Muscle layer of duodenum (tissue), 2 donors: ENCODE data around the gene CD9.

ENCODE experiments used
- H3K27ac ChIP-seq: one replicate; pipeline ENCODE4 v1.7.0; 2013; ENCODE audit warnings: mild to moderate bottlenecking, low read length
- H3K27me3 ChIP-seq: one replicate; pipeline ENCODE4 v1.7.0; 2013; ENCODE audit warnings: low read depth, mild to moderate bottlenecking, control low read depth, low read length
- H3K36me3 ChIP-seq, 2 donors: one replicate each; pipeline ENCODE4 v1.7.0; 2013; ENCODE audit warnings: low read length in 2 of 2, control low read depth in 1 of 2, mild to moderate bottlenecking in 1 of 2; ENCODE audit not compliant: insufficient read depth in 2 of 2, control insufficient read depth in 1 of 2
- H3K4me1 ChIP-seq, 2 donors: one replicate each; pipeline ENCODE4 v1.7.0; 2013; ENCODE audit warnings: low read length in 2 of 2, mild to moderate bottlenecking in 2 of 2, control low read depth in 1 of 2, moderate library complexity in 1 of 2; ENCODE audit not compliant: insufficient read depth in 2 of 2, control insufficient read depth in 1 of 2
- H3K4me3 ChIP-seq, 2 donors: one replicate each; pipeline ENCODE4 v1.7.0; 2013; ENCODE audit warnings: low read length in 2 of 2, low read depth in 1 of 2, mild to moderate bottlenecking in 1 of 2
- H3K9me3 ChIP-seq, 2 donors: one replicate each; pipeline ENCODE4 v1.7.0; 2013; ENCODE audit warnings: low read length in 2 of 2, control low read depth in 1 of 2, mild to moderate bottlenecking in 1 of 2; ENCODE audit not compliant: control insufficient read depth in 1 of 2
- donor health status: healthy.

The CD9 gene

DNA sequence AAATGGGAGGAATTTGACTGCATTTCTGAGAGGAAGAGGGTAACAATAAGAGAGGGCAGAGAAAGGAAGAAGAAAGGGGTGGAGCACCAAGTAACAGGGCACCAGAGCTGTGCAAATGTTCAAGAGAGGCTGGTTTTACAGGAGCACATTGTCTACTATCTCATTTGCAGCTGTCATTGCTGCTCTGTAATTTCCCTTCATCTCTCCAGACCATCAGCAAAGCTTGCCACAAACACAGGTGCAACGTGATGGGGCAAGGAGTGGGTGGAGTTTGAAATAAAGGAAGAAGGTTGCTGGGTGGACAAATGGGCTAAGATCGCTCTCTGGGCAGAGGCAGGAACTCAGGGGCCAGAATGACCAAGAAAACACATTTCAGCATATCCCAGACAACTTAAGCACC is 62.4 kb downstream of the CD9 start:
- H3K27ac ChIP-seq = no peak overlapping the region
- H3K4me3 ChIP-seq = no peak overlapping the region
- no peaks in the 10 kb centered on the region for H3K36me3 ChIP-seq
- no peaks in the 10 kb centered on the region for H3K9me3 ChIP-seq
- no peaks in the 10 kb centered on the region for H3K27me3 ChIP-seq
- peaks cover 0 to 6% of the 10 kb centered on the region in 2 donors for H3K4me1 ChIP-seq

DNA sequence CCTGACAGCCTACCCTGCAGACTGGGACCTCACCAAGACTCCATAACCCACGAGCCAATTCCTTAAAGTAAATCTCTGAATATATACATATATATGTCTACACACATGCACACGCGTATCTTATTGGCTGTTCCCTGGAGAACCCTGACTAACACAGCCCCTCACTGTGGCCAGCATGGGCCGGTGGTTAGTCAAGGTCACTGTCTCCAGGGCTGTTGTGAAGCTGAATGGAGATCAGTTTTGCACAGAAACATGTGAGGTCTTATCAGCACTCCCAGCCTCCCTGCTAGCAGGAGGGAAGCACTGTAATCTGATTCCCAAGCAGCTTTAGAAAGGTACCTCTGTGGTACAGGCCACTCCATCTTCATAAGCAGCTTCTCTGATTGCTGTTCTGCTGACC is 63.7 kb downstream of the CD9 start:
- Histone ChIP-seq H3K4me1 (peaks cover 0 to 6% of the 10 kb centered on the region in 2 donors), H3K9me3 (no peaks in the 10 kb centered on the region), H3K36me3 (no peaks in the 10 kb centered on the region), H3K27me3 (no peaks in the 10 kb centered on the region), H3K4me3 (no peak overlapping the region), H3K27ac (no peak overlapping the region)

DNA sequence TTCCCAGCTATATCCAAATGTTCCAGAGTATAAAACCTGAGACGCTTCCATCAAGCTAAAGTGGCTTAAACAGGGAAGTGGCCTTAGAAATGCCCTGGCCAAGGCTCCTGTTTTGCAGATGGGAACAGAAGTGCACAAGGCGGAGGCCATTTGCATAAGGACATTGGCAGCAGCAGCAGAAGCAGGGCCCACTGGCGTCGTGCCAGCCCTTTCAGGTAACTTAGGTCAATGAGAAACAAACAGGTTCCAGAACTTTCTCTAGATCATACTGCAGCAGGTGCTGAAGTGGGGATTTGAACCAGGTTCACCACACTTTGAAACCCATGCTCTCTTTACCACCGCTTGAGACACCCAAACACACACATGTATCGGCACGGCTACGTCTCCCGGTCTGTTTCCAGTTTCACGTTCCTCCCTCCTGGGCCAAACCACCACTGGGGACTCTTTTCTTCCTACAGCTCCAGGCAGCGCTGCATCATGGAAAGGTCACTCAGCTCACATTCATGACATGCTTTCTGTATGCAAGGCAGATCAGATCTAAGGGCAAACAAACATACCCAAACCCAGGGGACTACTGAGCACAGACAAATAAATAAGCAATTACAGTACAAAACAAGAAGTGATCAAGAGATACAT is 64.3 kb downstream of the CD9 start:
- Histone ChIP-seq H3K4me1 (peaks cover 0 to 6% of the 10 kb centered on the region in 2 donors), H3K27ac (no peak overlapping the region), H3K36me3 (no peaks in the 10 kb centered on the region), H3K9me3 (no peaks in the 10 kb centered on the region), H3K4me3 (no peak overlapping the region), H3K27me3 (no peaks in the 10 kb centered on the region)

DNA sequence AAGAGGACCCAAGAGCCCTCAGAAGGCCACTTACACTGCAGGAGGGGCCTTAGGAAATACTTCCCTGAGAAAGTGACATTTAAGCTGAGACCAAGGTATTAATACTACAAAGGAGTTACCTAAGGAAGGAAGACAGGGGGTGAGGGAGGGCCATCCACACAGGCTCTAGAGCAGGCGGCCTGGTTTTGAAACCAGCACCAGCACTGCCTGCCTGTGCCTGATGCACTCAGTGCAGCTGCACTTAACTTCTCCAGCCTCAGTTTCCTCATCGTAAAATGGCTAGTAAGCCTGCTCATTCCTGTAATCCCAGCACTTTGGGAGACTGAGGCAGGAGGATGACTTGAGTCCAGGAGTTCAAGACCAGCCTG is 64.8 kb downstream of the CD9 start:
- H3K4me1 ChIP-seq = peaks cover 0 to 6% of the 10 kb centered on the region in 2 donors
- no peaks in the 10 kb centered on the region for H3K36me3 ChIP-seq
- no peaks in the 10 kb centered on the region for H3K27me3 ChIP-seq
- H3K27ac ChIP-seq = no peak overlapping the region
- H3K4me3 ChIP-seq = no peak overlapping the region
- no peaks in the 10 kb centered on the region for H3K9me3 ChIP-seq

DNA sequence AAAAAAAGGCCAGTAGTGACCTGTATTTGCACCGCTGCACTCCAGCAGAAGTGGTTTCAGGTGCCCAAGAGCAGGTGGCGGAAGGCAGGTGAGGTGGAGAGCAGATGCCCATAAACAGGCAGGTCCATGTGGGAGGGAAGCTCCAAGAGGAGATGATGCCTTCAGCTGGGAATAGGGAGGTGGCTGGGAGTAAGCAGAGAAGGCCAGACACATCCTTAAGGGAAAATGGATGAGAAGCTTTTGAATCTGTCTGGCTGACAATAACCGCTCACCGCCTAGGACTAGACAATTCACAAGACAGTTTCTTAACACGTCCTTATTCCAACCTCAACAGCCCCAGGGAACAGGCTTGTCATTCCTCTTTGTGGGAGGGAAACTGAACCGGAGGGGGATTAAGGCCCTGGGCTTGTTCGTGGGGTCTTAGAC is 66.4 kb downstream of the CD9 start:
- H3K9me3 ChIP-seq = no peaks in the 10 kb centered on the region
- no peaks in the 10 kb centered on the region for H3K27me3 ChIP-seq
- no peak overlapping the region for H3K4me3 ChIP-seq
- no peak overlapping the region for H3K27ac ChIP-seq
- peaks cover 0 to 6% of the 10 kb centered on the region in 2 donors for H3K4me1 ChIP-seq
- H3K36me3 ChIP-seq = no peaks in the 10 kb centered on the region

- H3K27me3 ChIP-seq = no peaks in the 10 kb centered on the region
- H3K27ac ChIP-seq = no peak overlapping the region
- no peaks in the 10 kb centered on the region for H3K36me3 ChIP-seq
- peaks cover 0 to 6% of the 10 kb centered on the region in 2 donors for H3K4me1 ChIP-seq
- H3K9me3 ChIP-seq = no peaks in the 10 kb centered on the region
- H3K4me3 ChIP-seq = no peak overlapping the region
Observed at GRCh38 chr12:6266971-6267721, 66.9 kb downstream of the CD9 start.

DNA sequence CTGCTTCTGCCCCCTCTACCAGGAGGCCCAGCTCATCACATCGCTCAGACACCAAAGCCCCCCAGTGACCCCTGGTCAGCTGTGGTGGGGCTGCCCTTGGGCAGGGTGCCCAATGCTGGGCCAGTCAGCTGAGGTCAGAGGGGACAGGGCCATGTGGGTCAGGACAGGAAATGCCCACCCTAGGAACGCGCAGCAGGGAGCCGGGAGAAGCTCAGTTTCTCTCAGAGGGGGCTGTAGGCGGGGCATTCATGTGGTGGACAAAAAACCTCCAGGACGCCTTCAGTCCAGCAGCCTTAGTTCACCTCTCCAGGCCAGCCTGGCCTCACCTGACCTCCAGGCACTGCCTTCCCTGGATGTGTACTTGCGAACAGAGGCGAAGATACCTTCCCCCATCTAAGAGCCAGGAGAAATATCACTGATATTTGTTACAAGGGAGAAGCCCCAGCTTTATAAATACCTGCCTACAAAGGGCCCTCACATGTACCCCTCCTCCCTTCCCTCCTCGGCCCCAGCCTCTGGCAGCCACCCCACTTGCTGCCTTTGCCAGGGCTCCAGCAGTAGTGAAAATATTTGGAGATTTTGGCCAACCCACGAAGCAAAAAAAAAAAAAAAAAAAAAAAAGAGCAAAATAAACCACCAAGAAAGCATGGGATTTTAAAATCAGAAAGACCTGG is 68.4 kb downstream of the CD9 start:
- Histone ChIP-seq H3K27me3 (no peaks in the 10 kb centered on the region), H3K36me3 (no peaks in the 10 kb centered on the region), H3K9me3 (no peaks in the 10 kb centered on the region), H3K4me1 (peaks cover 0 to 6% of the 10 kb centered on the region in 2 donors), H3K4me3 (no peak overlapping the region), H3K27ac (no peak overlapping the region)

GRCh38 chr12:6269986-6270385 is 69.8 kb downstream of the CD9 start:
- no peaks in the 10 kb centered on the region for H3K27me3 ChIP-seq
- H3K9me3 ChIP-seq = no peaks in the 10 kb centered on the region
- peaks cover 0 to 6% of the 10 kb centered on the region in 2 donors for H3K4me1 ChIP-seq
- no peak overlapping the region for H3K27ac ChIP-seq
- no peaks in the 10 kb centered on the region for H3K36me3 ChIP-seq
- no peak overlapping the region for H3K4me3 ChIP-seq

DNA sequence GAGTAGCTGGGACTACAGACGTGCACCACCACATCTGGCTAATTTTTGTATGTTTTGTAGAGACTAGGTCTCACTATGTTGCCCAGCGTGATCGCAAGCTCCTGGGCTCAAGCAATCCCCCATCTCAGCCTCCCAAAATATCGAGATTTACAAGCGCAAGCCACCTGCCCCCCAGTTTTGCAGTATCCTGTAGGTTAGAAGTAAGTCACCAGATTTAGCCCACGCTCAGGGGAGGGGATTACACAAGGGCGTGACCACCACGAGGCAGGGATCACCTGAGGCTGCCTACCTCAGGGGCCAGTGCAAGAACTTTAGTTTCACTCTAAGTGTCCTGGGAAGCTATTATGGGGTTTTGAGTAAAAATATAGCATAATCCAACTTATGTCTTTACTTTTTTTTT is 71.1 kb downstream of the CD9 start:
- H3K9me3 ChIP-seq = no peaks in the 10 kb centered on the region
- H3K36me3 ChIP-seq = no peaks in the 10 kb centered on the region
- H3K4me1 ChIP-seq = peaks cover 0 to 6% of the 10 kb centered on the region in 2 donors
- H3K4me3 ChIP-seq = no peak overlapping the region
- no peaks in the 10 kb centered on the region for H3K27me3 ChIP-seq
- H3K27ac ChIP-seq = no peak overlapping the region

- H3K36me3 ChIP-seq = no peaks in the 10 kb centered on the region
- H3K4me1 ChIP-seq = no peaks in the 10 kb centered on the region
- no peak overlapping the region for H3K27ac ChIP-seq
Observed at GRCh38 chr12:6272300-6273204, 72.4 kb downstream of the CD9 start.

GRCh38 chr12:6273205-6273540 is 73.0 kb downstream of the CD9 start:
- Histone ChIP-seq H3K36me3 (no peaks in the 10 kb centered on the region), H3K4me1 (peaks cover 0 to 3% of the 10 kb centered on the region in 2 donors), H3K9me3 (no peaks in the 10 kb centered on the region), H3K4me3 (no peak overlapping the region), H3K27ac (no peak overlapping the region), H3K27me3 (no peaks in the 10 kb centered on the region)

More at GRCh38 chr12:6272300-6273204, 72.4 kb downstream of the CD9 start:
- no peak overlapping the region for H3K4me3 ChIP-seq
- no peaks in the 10 kb centered on the region for H3K27me3 ChIP-seq
- no peaks in the 10 kb centered on the region for H3K9me3 ChIP-seq
